ENCODE results near the gene CAGE1. TPM values are rescaled to one million over a fixed set of nuclear protein-coding genes. Genes with fewer than 3 reads are reported as not detected.

The CAGE1 gene
- total and polyA plus RNA-seq, 8 donors = not detected

DNA sequence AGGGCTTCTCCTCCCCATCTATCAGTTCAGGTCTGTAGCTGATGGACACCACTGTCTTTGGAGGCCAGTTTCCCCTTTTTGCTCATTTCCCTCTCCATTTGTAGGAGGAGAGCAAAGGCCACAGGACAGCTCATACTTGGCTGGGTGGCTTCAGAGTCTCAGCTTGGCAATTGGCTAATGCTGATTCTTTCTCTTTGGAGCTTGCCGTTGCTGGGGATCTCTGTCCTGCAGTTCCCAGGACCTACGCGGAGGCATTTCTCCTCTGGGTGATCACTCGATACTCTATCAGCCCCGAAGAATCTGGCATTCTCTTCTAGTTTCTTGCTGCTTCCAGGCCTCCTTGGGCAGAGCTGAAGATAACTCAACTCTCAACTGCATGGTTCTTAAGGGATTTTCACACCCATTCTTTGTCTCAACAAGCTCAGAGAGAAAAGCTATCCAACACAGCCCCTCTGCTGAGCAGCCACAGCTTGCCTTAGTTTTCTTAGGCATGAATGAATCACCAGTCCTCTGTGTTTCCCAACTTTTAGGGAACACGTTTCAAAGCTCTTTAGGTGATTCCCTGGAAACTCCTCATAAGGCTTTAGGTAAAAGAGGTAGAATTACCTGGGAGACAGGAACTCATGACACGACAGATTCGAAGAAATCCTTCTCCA lies 57.3 kb downstream of the CAGE1 start:
- Histone ChIP-seq H3K36me3 (no peaks in the 10 kb centered on the region), H3K27me3 (no peaks in the 10 kb centered on the region), H3K4me1 (no peaks in the 10 kb centered on the region), H3K9me3 (no peaks in the 10 kb centered on the region), H3K4me3 (no peak overlapping the region), H3K27ac (no peak overlapping the region)
- no peak for DNase-seq
- intact Hi-C loops (cut with DNase I; ENCODE audit: low total_unique reads) = no loop called here
- TF ChIP-seq POLR2AphosphoS5 (IDR thresholded peaks at IDR 0.05) (no peak), EP300 (IDR thresholded peaks at IDR 0.05) (no peak), POLR2A (IDR thresholded peaks at IDR 0.05) (no peak)
- TF ChIP-seq, protein P1, sequence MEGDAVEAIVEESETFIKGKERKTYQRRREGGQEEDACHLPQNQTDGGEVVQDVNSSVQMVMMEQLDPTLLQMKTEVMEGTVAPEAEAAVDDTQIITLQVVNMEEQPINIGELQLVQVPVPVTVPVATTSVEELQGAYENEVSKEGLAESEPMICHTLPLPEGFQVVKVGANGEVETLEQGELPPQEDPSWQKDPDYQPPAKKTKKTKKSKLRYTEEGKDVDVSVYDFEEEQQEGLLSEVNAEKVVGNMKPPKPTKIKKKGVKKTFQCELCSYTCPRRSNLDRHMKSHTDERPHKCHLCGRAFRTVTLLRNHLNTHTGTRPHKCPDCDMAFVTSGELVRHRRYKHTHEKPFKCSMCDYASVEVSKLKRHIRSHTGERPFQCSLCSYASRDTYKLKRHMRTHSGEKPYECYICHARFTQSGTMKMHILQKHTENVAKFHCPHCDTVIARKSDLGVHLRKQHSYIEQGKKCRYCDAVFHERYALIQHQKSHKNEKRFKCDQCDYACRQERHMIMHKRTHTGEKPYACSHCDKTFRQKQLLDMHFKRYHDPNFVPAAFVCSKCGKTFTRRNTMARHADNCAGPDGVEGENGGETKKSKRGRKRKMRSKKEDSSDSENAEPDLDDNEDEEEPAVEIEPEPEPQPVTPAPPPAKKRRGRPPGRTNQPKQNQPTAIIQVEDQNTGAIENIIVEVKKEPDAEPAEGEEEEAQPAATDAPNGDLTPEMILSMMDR (IDR thresholded peaks at IDR 0.05) = no peak
- WGBS, 5 donors = 81 to 87% (median 86%) methylated on average over 8 of the region's 8 CpGs

- no peaks in the 10 kb centered on the region for H3K36me3 ChIP-seq
- no peak for DNase-seq
- intact Hi-C loops (cut with DNase I; ENCODE audit: low total_unique reads) = no loop called here
- no peaks in the 10 kb centered on the region for H3K4me1 ChIP-seq
- WGBS, 5 donors = 81 to 88% (median 84%) methylated on average over 7 of the region's 7 CpGs
- H3K9me3 ChIP-seq = no peaks in the 10 kb centered on the region
- no peak overlapping the region for H3K27ac ChIP-seq
- no peaks in the 10 kb centered on the region for H3K27me3 ChIP-seq
- TF ChIP-seq EP300 (IDR thresholded peaks at IDR 0.05) = no peak
- no peak for TF ChIP-seq POLR2A (IDR thresholded peaks at IDR 0.05)
- TF ChIP-seq, protein P1 (IDR thresholded peaks at IDR 0.05) = no peak
- H3K4me3 ChIP-seq = no peak overlapping the region
These were observed 58.1 kb downstream of the CAGE1 start for GRCh38 chr6:7331452-7331851.

DNA sequence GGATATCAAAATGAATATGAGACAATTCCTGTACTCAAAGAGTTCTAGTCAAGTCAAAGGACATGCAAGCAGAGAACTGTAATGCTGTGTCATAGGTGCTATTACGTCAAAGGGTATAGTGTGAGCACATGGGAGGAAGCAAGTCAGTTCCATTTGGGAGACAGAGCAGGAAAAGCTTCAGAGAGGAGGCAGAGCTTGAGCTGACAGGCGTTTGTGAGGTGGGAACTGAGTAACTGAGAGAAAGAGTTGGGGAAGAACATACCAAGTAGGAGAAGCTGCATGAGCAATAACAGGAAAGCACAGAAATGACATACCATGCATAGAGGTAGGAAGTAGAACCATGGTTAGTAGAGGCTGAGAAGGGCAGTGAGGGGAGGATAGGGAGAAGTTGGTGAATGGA lies 61.3 kb downstream of the CAGE1 start:
- no peaks in the 10 kb centered on the region for H3K36me3 ChIP-seq
- H3K27ac ChIP-seq = no peak overlapping the region
- H3K4me1 ChIP-seq = no peaks in the 10 kb centered on the region
- no peak overlapping the region for H3K4me3 ChIP-seq
- no peaks in the 10 kb centered on the region for H3K27me3 ChIP-seq
- WGBS, 5 donors = 37 to 78% (median 51%) methylated on average over 2 of the region's 2 CpGs
- DNase-seq = no peak
- TF ChIP-seq, protein P1 (IDR thresholded peaks at IDR 0.05) = no peak
- TF ChIP-seq POLR2A (IDR thresholded peaks at IDR 0.05) (no peak), EP300 (IDR thresholded peaks at IDR 0.05) (no peak), POLR2AphosphoS5 (IDR thresholded peaks at IDR 0.05) (no peak)
- no peaks in the 10 kb centered on the region for H3K9me3 ChIP-seq
- intact Hi-C loops (cut with DNase I; ENCODE audit: low total_unique reads) = no loop called here

- H3K9me3 ChIP-seq = no peaks in the 10 kb centered on the region
- H3K36me3 ChIP-seq = no peaks in the 10 kb centered on the region
- H3K27ac ChIP-seq = no peak overlapping the region
- H3K4me1 ChIP-seq = no peaks in the 10 kb centered on the region
- intact Hi-C loops (cut with DNase I; ENCODE audit: low total_unique reads) = no loop called here
- DNase-seq = no peak
- TF ChIP-seq POLR2A (IDR thresholded peaks at IDR 0.05) (no peak), EP300 (IDR thresholded peaks at IDR 0.05) (no peak), POLR2AphosphoS5 (IDR thresholded peaks at IDR 0.05) (no peak)
- TF ChIP-seq, protein P1 (IDR thresholded peaks at IDR 0.05) = no peak
- H3K27me3 ChIP-seq = no peaks in the 10 kb centered on the region
- WGBS, 5 donors = 68 to 87% (median 83%) methylated on average over 3 of the region's 3 CpGs
- H3K4me3 ChIP-seq = no peak overlapping the region
These were observed 63.8 kb downstream of the CAGE1 start for GRCh38 chr6:7325750-7326149.

All from stomach (tissue), 9 donors.